ENCODE measurements around the gene ASAP3.

The ASAP3 gene

GRCh38 chr1:23480187-23481025 is 3.6 kb downstream of the ASAP3 start:
- no peak overlapping the region for H3K14ac ChIP-seq (ENCODE audit: low read length in 2 of 2)
- peaks cover 15% of the 10 kb centered on the region for H3K4me1 ChIP-seq (ENCODE audit: control insufficient read depth, insufficient read depth, low read depth, low read length)
- H4K91ac ChIP-seq (ENCODE audit: low read length), result no peak overlapping the region
- H3K9ac ChIP-seq (ENCODE audit: low read length), result peak overlapping the region; percentile 79
- no peak overlapping the region for H3K4me3 ChIP-seq (ENCODE audit: insufficient read depth in 1 of 2, low read depth in 1 of 2, low read length in 2 of 2)
- no peak overlapping the region for H2BK5ac ChIP-seq (ENCODE audit: low read depth, low read length, poor library complexity, severe bottlenecking)
- H3K27ac ChIP-seq (ENCODE audit: low read length, poor library complexity, severe bottlenecking), result no peak overlapping the region
- H3K4ac ChIP-seq (ENCODE audit: low read depth in 1 of 2, low read length in 2 of 2), result peak overlapping the region in 1 of 2 experiments; percentile 13
- H3K27me3 ChIP-seq (ENCODE audit: control insufficient read depth in 1 of 2, insufficient read depth in 1 of 2, low read length in 2 of 2), result no peaks in the 10 kb centered on the region
- no peak overlapping the region for H2AFZ ChIP-seq (ENCODE audit: low read depth, low read length)
- no peak overlapping the region for H2AK5ac ChIP-seq (ENCODE audit: low read length, severe bottlenecking)
- 97% methylated on average over 2 of the region's 4 CpGs for WGBS
- no peaks in the 10 kb centered on the region for H3K9me3 ChIP-seq (ENCODE audit: control insufficient read depth, low read length)
- no peak overlapping the region for H2BK120ac ChIP-seq (ENCODE audit: low read depth, low read length)
- no peak for DNase-seq
- H2BK15ac ChIP-seq (ENCODE audit: low read depth, poor library complexity, severe bottlenecking), result no peak overlapping the region
- H3K36me3 ChIP-seq (ENCODE audit: control insufficient read depth in 1 of 2, insufficient read depth in 2 of 2, low read depth in 1 of 2, low read length in 2 of 2), result peaks cover 4 to 24% of the 10 kb centered on the region in 2 experiments
- no peak overlapping the region for H3K4me2 ChIP-seq (ENCODE audit: low read length, poor library complexity, severe bottlenecking)
- H3K18ac ChIP-seq (ENCODE audit: low read depth in 1 of 2, low read length in 2 of 2), result no peak overlapping the region
- H4K8ac ChIP-seq (ENCODE audit: low read length), result no peak overlapping the region
- H3K79me1 ChIP-seq (replicated peaks; ENCODE audit: low read length, poor library complexity, severe bottlenecking), result peaks cover 33% of the 10 kb centered on the region
- peak overlapping the region in 1 of 2 experiments; percentile 16 for H2BK12ac ChIP-seq (ENCODE audit: low read length in 2 of 2)
- H3K23ac ChIP-seq (ENCODE audit: low read length in 2 of 2), result peak overlapping the region in 1 of 2 experiments; percentile 23

- Histone ChIP-seq H3K36me3 (ENCODE audit: control insufficient read depth in 1 of 2, insufficient read depth in 2 of 2, low read depth in 1 of 2, low read length in 2 of 2) (peaks cover 4 to 24% of the 10 kb centered on the region in 2 experiments), H2AFZ (ENCODE audit: low read depth, low read length) (no peak overlapping the region), H3K4me3 (ENCODE audit: insufficient read depth in 1 of 2, low read depth in 1 of 2, low read length in 2 of 2) (peak overlapping the region in 1 of 2 experiments; percentile 34), H2BK12ac (ENCODE audit: low read length in 2 of 2) (no peak overlapping the region), H2BK5ac (ENCODE audit: low read depth, low read length, poor library complexity, severe bottlenecking) (no peak overlapping the region), H3K4me1 (ENCODE audit: control insufficient read depth, insufficient read depth, low read depth, low read length) (peaks cover 15% of the 10 kb centered on the region), H2BK120ac (ENCODE audit: low read depth, low read length) (no peak overlapping the region), H3K9me3 (ENCODE audit: control insufficient read depth, low read length) (no peaks in the 10 kb centered on the region), H2BK15ac (ENCODE audit: low read depth, poor library complexity, severe bottlenecking) (no peak overlapping the region), H4K91ac (ENCODE audit: low read length) (no peak overlapping the region), H3K27me3 (ENCODE audit: control insufficient read depth in 1 of 2, insufficient read depth in 1 of 2, low read length in 2 of 2) (no peaks in the 10 kb centered on the region), H3K23ac (ENCODE audit: low read length in 2 of 2) (no peak overlapping the region), H2AK5ac (ENCODE audit: low read length, severe bottlenecking) (no peak overlapping the region), H3K4ac (ENCODE audit: low read depth in 1 of 2, low read length in 2 of 2) (no peak overlapping the region), H3K9ac (ENCODE audit: low read length) (peak overlapping the region; percentile 79), H3K14ac (ENCODE audit: low read length in 2 of 2) (no peak overlapping the region), H3K18ac (ENCODE audit: low read depth in 1 of 2, low read length in 2 of 2) (no peak overlapping the region), H4K8ac (ENCODE audit: low read length) (no peak overlapping the region), H3K79me1 (replicated peaks; ENCODE audit: low read length, poor library complexity, severe bottlenecking) (peaks cover 38% of the 10 kb centered on the region), H3K4me2 (ENCODE audit: low read length, poor library complexity, severe bottlenecking) (no peak overlapping the region), H3K27ac (ENCODE audit: low read length, poor library complexity, severe bottlenecking) (no peak overlapping the region)
- 100% methylated on average over 2 of the region's 2 CpGs for WGBS
- no peak for DNase-seq
These were observed 4.4 kb downstream of the ASAP3 start for GRCh38 chr1:23479666-23479941.

DNA sequence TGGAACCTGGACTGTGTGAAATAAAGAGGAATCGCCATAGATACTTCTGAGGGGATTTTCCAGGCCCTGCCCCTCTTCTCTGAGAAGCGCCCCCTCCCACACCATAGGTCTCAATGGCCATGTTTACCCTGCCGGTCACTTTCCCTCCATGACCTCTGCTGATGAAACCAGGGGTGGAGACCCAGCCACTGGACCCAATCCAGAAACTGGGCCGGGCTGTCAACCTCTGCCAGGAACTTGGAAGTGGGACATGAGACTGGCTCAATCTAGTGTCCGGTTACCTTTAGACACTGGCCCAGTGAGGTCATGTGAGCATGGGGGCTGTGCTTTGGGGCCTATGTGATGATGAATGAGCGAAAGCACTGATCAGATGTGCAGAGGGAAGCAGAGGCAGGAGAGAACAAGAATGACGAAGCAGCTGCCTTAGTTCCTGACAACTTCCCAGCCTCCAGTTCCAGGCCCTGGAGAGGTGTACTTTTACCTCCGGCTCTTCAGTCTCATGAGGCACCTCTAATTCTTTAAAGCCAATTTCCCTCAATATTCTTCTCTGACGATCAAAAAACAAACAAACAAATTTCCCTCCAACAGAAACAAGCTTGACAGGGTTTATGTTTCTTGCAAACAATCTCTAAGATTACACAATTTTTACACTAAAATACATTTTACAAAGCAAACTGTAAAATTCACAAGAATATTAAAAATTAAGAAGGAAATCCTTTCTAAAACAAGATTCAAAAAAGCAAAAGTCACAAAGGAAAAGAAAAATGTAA is 4.9 kb downstream of the ASAP3 start:
- no peak overlapping the region for H2BK120ac ChIP-seq (ENCODE audit: low read depth, low read length)
- H3K9me3 ChIP-seq (ENCODE audit: control insufficient read depth, low read length), result no peaks in the 10 kb centered on the region
- H4K91ac ChIP-seq (ENCODE audit: low read length), result no peak overlapping the region
- no peak overlapping the region for H3K27ac ChIP-seq (ENCODE audit: low read length, poor library complexity, severe bottlenecking)
- no peak overlapping the region for H2AFZ ChIP-seq (ENCODE audit: low read depth, low read length)
- peak; percentile 67 for DNase-seq
- H4K8ac ChIP-seq (ENCODE audit: low read length), result no peak overlapping the region
- H3K4me3 ChIP-seq (ENCODE audit: insufficient read depth in 1 of 2, low read depth in 1 of 2, low read length in 2 of 2), result peak overlapping the region in 1 of 2 experiments; percentile 50
- peaks cover 15% of the 10 kb centered on the region for H3K4me1 ChIP-seq (ENCODE audit: control insufficient read depth, insufficient read depth, low read depth, low read length)
- H3K36me3 ChIP-seq (ENCODE audit: control insufficient read depth in 1 of 2, insufficient read depth in 2 of 2, low read depth in 1 of 2, low read length in 2 of 2), result peaks cover 4 to 24% of the 10 kb centered on the region in 2 experiments
- WGBS, result 76% methylated on average over 9 of the region's 9 CpGs
- no peak overlapping the region for H2BK12ac ChIP-seq (ENCODE audit: low read length in 2 of 2)
- H3K79me1 ChIP-seq (replicated peaks; ENCODE audit: low read length, poor library complexity, severe bottlenecking), result peaks cover 41% of the 10 kb centered on the region
- no peak overlapping the region for H3K23ac ChIP-seq (ENCODE audit: low read length in 2 of 2)
- no peak overlapping the region for H3K18ac ChIP-seq (ENCODE audit: low read depth in 1 of 2, low read length in 2 of 2)
- H3K4me2 ChIP-seq (ENCODE audit: low read length, poor library complexity, severe bottlenecking), result no peak overlapping the region
- H3K14ac ChIP-seq (ENCODE audit: low read length in 2 of 2), result no peak overlapping the region
- H2AK5ac ChIP-seq (ENCODE audit: low read length, severe bottlenecking), result no peak overlapping the region
- H3K4ac ChIP-seq (ENCODE audit: low read depth in 1 of 2, low read length in 2 of 2), result peak overlapping the region in 1 of 2 experiments; percentile 21
- H3K9ac ChIP-seq (ENCODE audit: low read length), result peak overlapping the region; percentile 79
- no peak overlapping the region for H2BK5ac ChIP-seq (ENCODE audit: low read depth, low read length, poor library complexity, severe bottlenecking)
- H3K27me3 ChIP-seq (ENCODE audit: control insufficient read depth in 1 of 2, insufficient read depth in 1 of 2, low read length in 2 of 2), result no peaks in the 10 kb centered on the region
- no peak overlapping the region for H2BK15ac ChIP-seq (ENCODE audit: low read depth, poor library complexity, severe bottlenecking)

Data from mesenchymal stem cell (in vitro differentiated cells and primary cell).